Mesenteric fat pad (tissue), 1 donor: ENCODE measurements around the gene NEO1. TPM values are rescaled to one million over a fixed set of nuclear protein-coding genes. Genes with fewer than 3 reads are reported as not detected.

ENCODE experiments used
- DNase-seq: peaks from one replicate; pipeline ENCODE4 v3.0.0-alpha.2; 2020; ENCODE audit warnings: low spot score
- total RNA-seq: library from RNA; stranded (reverse); fragmentation: NEBNext Ultra II Directional; extraction: Animal tissue kit (Norgen Biotek cat#: 25700); gene quantifications from one replicate; pipeline ENCODE4 v1.2.1, GENCODE V29; 2021
- donor health status: DM: yes; HTN: yes; CAD: no.

Gene NEO1
- total RNA-seq, 1 donor from 2014 or later: 12.7 TPM

- DNase-seq: no peak
Measured at GRCh38 chr15:73030122-73030679, 22.1 kb upstream of the NEO1 start.

DNA sequence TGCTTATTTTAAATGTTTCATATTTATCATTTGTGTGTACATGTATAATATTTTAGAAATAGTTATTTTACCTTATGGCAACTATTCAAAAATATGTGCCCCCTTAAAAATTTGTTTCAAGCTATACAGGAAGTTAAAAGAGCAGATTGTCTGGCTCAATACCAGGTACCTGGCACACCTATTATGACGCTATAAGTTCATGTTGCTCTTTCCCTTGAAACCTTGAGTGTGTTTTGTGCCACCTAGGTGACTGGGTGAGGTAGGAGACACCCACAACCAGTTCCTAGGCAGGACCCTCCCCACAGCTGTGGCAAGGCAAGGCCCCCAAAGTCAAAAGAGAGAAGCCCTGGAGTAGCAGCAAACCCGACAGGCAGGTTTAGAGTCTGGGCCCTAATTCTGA is 20.6 kb upstream of the NEO1 start:
- no peak for DNase-seq

- DNase-seq: no peak
Measured at GRCh38 chr15:73033611-73034010, 18.7 kb upstream of the NEO1 start.

DNA sequence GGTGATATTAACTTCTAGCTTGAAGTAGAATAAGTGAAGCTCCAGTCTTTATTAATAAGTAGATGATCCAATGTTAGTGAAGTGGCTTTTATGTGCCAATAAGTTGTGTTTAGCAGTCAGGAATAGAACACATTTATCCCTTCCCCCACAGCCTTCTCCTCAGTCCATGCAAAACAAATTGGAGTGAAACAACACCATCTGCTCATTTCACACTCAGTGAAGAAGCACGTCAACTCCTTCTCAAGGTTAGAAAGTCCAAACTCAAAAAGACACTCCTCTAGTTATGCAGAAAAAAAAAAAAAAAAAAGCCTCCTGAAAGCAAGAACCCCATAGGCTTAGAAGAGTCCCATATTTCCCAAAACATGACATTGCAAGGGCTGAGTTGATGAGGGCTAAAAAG is 18.0 kb upstream of the NEO1 start:
- DNase-seq: no peak

DNA sequence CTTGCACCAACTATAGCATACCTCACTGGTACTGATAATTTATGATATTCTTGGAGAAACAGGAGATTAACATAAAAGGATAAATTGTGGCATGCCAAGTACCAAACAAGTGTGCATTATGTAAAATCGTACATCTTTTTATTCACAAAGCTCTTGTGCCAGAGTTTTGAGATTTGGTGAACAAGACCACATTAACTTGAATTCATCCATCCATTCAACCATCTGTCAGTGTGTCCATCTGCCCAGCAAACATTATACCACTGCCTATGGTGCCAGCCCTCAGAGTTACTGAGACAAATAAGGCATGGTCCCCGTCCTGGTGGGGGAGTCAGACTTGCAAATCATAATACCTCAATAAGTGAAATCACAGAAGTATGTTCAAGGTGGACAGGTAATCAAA is 17.0 kb upstream of the NEO1 start:
- no peak for DNase-seq

GRCh38 chr15:73038220-73038619 is 14.0 kb upstream of the NEO1 start:
- no peak for DNase-seq

DNA sequence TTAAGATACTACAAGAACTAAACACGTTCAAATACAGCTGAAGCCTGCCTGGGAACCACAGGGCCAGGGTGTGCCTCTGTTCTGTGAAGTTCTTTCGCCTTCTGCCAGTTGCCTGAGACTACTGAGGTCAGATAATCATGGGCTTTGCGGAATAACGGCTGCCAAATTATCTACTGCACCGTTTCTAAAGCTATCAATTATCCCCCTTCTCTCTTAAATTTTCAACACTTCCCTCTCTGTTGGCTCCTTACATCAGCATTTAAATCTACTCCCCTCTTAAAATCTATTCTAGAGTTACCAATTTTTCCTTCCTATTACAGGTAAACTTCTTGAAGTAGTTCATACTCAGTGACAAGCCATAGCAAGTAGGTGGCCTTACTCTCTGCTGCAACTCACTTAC is 6.2 kb upstream of the NEO1 start:
- no peak for DNase-seq

- DNase-seq: no peak
Measured at GRCh38 chr15:73047882-73048281, 4.4 kb upstream of the NEO1 start.

GRCh38 chr15:73048624-73049295 is 3.5 kb upstream of the NEO1 start:
- DNase-seq: no peak

GRCh38 chr15:73049564-73050215 is 2.6 kb upstream of the NEO1 start:
- no peak for DNase-seq

GRCh38 chr15:73050561-73051295 is 1.5 kb upstream of the NEO1 start:
- DNase-seq: no peak

GRCh38 chr15:73051391-73051806 is 864 bp upstream of the NEO1 start:
- DNase-seq: no peak

DNA sequence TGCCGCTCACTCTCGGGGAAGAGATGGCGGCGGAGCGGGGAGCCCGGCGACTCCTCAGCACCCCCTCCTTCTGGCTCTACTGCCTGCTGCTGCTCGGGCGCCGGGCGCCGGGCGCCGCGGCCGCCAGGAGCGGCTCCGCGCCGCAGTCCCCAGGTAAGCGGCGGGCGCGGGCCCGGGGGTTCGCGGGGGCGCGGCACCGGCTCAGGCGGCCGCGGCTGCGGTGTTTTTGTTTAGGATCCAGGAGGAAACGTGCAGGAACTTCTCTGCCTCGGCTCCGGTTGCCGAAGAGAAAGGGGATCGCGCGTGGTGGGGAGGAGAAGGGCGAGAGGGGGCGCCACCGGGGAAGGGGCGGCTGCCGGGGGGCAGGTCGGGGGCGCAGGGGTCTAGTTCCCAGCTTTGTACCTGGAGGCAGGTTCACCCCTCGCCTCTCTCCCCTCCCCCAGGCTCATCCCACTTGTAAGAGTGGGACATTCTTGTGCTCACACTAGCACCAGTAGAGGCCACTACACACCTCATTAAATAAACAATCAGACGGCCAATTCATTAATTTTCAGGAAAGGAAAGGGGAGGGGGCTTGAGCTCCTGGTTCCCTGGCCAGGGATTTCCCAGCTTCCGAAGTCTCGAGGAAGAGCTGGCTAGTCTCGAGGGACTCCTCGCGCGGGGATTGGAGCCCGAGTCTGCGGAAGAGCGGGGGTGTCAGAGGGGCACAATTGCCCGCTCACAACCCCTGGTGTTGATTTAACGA is 562 bp downstream of the NEO1 start:
- no peak for DNase-seq

- DNase-seq: no peak
Measured at GRCh38 chr15:73053398-73053723, 1.1 kb downstream of the NEO1 start.

DNA sequence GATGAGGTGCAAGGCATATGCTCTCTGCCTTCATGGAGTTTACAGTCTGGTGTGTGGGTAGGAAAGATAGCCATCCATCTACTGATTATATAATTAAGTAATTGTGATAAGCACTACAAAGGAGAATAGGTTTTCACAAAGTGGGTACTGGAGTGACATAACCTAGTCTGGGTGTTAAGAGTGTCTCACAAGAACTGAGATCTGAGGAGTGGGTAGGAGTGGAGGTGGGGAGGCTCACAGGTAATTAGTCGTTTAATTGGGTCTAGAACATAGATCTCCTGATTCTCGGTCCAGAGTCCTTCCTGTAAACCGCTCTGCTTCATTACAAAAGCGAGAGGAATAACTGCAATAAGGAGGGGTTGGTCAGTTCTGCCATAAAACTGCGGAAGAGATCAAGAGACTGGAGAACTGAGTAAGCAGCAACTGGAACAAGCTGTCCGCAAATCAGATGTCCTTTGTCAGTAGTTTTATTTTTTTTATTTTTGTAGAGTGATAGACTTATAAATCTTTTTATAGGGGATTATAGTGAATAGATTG is 2.2 kb downstream of the NEO1 start:
- no peak for DNase-seq

DNA sequence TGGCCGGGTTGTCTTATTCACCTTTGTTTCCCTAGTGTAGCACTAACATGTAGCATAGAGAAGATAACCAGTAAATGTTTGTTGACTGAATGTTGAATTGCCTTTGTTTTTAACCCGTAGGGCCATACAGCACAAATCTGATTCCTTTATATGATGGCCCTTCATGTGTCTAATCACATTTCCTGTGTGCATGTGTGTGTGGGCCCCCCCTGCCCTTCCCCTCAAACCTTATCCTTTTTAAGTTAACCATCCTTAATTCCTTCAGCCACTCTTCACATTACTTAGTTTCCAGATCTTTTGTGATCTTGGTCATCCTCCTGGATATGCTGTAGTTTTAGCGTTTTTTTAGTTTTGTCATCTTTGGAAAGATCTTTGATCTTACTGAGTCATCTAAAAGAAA is 4.2 kb downstream of the NEO1 start:
- DNase-seq: no peak

- DNase-seq: no peak
Measured at GRCh38 chr15:73058437-73058836, 6.2 kb downstream of the NEO1 start.

DNA sequence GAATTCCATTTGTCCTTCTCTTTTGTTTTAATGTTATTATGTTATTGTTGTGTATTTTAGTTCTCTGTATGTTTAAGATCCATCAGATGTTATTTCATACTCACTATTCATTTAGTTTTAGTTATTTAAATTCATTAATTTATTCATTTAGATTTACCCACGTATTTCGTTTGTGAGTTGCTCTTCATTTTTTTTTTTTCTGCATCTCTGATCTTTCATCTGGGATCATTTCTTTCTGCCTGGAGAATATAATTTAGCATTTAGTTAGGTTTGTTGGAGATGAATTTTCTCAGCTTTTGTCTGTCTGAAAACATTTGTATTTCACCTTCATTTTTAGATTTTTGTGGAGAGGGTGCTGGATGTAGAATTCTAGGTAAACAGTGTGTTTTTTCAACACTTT is 12.9 kb downstream of the NEO1 start:
- no peak for DNase-seq

GRCh38 chr15:73069109-73069508 is 16.8 kb downstream of the NEO1 start:
- DNase-seq: no peak

- DNase-seq: no peak
Measured at GRCh38 chr15:73072894-73073293, 20.6 kb downstream of the NEO1 start.

- no peak for DNase-seq
Measured at GRCh38 chr15:73074241-73074640, 22.0 kb downstream of the NEO1 start.
